HuH-7 (cell line): ENCODE measurements around the gene ADCY9.

ENCODE experiments used
- DNase-seq: peaks from one replicate; pipeline ENCODE4 v3.0.0; 2011; ENCODE audit warnings: low spot score

The ADCY9 gene

DNA sequence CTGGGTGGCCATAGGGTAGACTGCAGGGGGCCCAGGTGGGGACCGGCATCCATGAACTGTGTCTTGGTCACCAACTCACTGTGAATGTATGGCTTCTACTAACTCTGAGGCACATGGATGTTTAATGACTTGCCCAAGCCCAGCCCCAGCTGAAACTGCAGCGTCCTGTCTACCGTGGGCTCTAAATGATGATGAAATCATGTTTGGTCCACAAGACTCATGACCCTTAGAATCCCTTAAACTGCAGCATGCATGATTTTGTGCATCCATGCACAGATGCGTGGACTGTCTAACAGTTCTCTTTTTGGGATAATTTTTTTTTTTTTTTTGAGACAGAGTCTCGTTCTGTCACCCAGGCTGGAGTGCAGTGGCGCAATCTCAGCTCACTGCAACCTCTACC is 203.3 kb downstream of the ADCY9 start:
- DNase-seq = no peak
